Effector memory CD4-positive, alpha-beta T cell (primary cell): ENCODE data around the gene DRG1.
"Not testable (repeated sequence)": the region's sequence is repeated elsewhere in the genome, so short reads cannot be mapped to it uniquely, and the experiment has no call there.

Source experiments
- DNase-seq, 3 donors: peaks; one replicate each; pipeline ENCODE4 v3.0.0-alpha.2; 2020
- H3K27ac ChIP-seq: 2 replicates; pipeline ENCODE4 v1.7.0; 2013; ENCODE audit warnings: mild to moderate bottlenecking, low read length, moderate library complexity; ENCODE audit not compliant: insufficient read depth, poor library complexity, severe bottlenecking
- H3K27me3 ChIP-seq: replicated peaks from 2 replicates; pipeline ENCODE4 v1.7.0; 2013; ENCODE audit warnings: mild to moderate bottlenecking, low read length; ENCODE audit not compliant: insufficient read depth, control insufficient read depth, poor library complexity, severe bottlenecking
- H3K36me3 ChIP-seq: 2 replicates; pipeline ENCODE4 v1.7.0; 2013; ENCODE audit warnings: mild to moderate bottlenecking, low read length, moderate library complexity; ENCODE audit not compliant: control insufficient read depth, insufficient read depth
- H3K4me1 ChIP-seq: 2 replicates; pipeline ENCODE4 v1.7.0; 2013; ENCODE audit warnings: low read length, mild to moderate bottlenecking; ENCODE audit not compliant: control insufficient read depth, insufficient read depth, poor library complexity, severe bottlenecking
- H3K4me3 ChIP-seq: 2 replicates; pipeline ENCODE4 v1.7.0; 2013; ENCODE audit warnings: low read length, low read depth, mild to moderate bottlenecking; ENCODE audit not compliant: insufficient read depth, poor library complexity, severe bottlenecking
- H3K9me3 ChIP-seq: 2 replicates; pipeline ENCODE4 v1.7.0; 2013; ENCODE audit warnings: mild to moderate bottlenecking, low read length, moderate library complexity; ENCODE audit not compliant: control insufficient read depth

Gene DRG1

DNA sequence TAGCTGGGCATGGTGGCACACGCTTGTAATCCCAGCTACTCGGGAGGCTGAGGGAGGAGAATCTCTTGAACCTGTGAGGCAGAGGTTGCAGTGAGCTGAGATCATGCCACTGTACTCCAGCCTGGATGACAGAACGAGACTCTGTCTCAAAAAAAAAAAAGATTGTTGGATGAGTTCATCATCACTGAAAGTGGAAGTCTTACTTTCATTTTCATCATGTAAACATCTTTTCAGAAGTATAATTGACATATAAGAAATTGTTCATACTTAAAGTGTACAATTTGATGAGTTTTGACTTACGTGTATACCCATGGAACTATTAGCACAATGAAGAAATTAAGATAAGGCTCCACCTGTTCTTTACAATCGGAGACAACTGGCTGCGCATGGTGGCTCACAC lies 20.8 kb upstream of the DRG1 start:
- not testable (repeated sequence) for H3K27ac ChIP-seq, H3K4me3 ChIP-seq, DNase-seq, H3K27me3 ChIP-seq, H3K36me3 ChIP-seq, H3K4me1 ChIP-seq, H3K9me3 ChIP-seq

DNA sequence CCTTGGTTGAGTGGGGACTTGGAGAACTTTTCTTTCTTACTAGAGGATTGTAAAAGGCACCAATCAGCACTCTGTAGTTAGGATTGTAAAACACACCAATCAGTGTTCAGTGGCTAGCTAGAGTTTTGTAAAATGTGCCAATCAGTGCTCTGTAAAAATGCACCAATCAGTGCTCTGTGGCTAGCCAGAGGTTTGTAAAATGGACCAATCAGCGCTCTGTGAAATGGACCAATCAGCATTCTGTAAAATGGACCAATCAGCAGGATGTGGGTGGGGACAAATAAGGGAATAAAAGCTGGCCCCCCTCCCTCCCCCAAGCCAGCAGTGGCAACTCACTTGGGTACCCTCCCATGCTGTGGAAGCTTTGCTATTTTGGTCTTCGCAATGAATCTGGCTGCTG lies 5.5 kb upstream of the DRG1 start:
- no peak for DNase-seq

DNA sequence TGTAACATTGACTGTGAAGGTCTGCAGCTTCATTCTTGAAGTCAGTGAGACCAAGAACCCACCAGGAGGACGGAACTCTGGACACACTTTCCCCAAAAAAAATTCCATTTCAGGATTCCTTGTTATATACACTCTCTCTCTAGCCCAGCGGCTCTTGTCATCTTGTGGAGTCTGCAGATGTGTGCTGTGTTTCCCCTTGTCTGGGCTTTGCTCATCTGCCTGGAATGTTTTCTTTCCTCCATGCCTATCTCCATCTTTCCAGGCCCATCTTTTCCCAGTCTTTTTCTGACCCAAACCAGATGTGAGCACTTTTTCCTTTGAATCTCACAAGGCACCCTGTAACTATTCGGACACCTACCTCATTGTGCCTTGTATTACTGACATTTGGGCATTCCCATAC lies 5.1 kb upstream of the DRG1 start:
- Histone ChIP-seq H3K27me3 (no peaks in the 10 kb centered on the region), H3K4me1 (peaks cover 5% of the 10 kb centered on the region), H3K4me3 (no peak overlapping the region), H3K9me3 (no peaks in the 10 kb centered on the region), H3K36me3 (no peaks in the 10 kb centered on the region), H3K27ac (no peak overlapping the region)
- DNase-seq: no peak

More for the DNA sequence above, 5.5 kb upstream of the DRG1 start:
- H3K4me1 ChIP-seq: peaks cover 3% of the 10 kb centered on the region
- no peak overlapping the region for H3K4me3 ChIP-seq
- no peak overlapping the region for H3K27ac ChIP-seq
- no peaks in the 10 kb centered on the region for H3K27me3 ChIP-seq
- no peaks in the 10 kb centered on the region for H3K9me3 ChIP-seq
- H3K36me3 ChIP-seq: no peaks in the 10 kb centered on the region

DNA sequence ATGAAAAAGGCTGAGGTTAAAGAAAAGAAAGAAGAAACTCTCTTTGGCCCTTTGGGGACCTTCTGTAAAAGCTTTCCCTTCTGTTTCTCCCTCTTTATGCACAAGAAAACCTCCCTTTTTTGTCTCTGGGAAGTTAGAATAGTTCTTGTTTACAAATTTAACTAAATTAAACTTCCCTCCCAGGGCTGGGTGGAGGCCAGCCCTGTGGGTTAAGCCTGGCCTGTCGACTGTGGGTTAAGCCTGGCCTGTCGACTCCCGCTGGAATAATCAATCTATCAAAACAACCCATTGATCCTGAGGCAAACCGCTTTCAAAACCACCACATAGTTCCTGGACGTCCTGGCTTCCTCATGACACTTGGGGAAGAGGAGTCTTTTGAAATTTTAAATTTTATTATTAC lies 1.2 kb upstream of the DRG1 start:
- Histone ChIP-seq H3K27me3 (no peaks in the 10 kb centered on the region), H3K4me3 (no peak overlapping the region), H3K9me3 (no peaks in the 10 kb centered on the region), H3K27ac (no peak overlapping the region), H3K36me3 (peaks cover 7% of the 10 kb centered on the region), H3K4me1 (peaks cover 13% of the 10 kb centered on the region)
- no peak for DNase-seq

DNA sequence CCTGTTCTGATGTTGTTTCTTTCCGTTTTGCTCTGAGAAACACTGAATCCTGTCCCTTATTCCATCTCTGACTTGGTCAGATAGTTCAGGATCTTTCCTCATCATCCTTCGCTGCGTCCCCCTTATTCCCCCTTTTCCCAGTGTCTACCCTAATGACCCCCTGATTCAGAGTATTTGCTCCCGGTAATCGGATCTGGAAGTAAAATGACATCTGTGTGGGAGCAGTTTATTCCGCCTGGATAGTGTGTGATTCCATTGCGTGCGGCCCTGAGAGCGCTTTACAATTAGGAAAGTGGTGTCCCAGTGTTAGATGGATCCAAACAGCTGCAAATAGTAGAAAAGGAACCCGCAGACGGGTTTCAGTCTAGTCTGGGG lies 606 bp downstream of the DRG1 start:
- Histone ChIP-seq H3K9me3 (no peaks in the 10 kb centered on the region), H3K36me3 (peaks cover 11% of the 10 kb centered on the region), H3K27ac (peak overlapping the region; percentile 85), H3K27me3 (no peaks in the 10 kb centered on the region), H3K4me3 (peak overlapping the region; percentile 88), H3K4me1 (peaks cover 13% of the 10 kb centered on the region)
- DNase-seq: no peak

DNA sequence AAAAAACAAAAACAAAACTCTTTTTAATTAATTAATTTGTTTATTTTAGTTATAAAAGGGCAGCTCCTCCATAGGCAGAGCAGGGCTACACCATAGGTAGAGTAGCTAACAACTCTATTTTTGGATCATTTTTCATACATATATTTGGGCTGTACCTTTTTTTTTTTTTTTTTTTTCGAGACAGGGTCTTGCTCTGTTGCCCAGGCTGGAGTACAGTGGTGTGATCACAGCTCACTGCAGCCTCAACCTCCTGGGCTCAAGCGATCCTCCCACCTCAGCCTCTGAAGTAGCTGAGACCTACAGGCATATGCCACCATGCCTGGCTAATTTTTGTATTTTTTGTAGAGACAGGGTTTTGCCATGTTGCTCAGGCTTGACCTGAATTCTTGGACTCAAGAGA lies 2.9 kb downstream of the DRG1 start:
- peaks cover 13% of the 10 kb centered on the region for H3K4me1 ChIP-seq
- H3K36me3 ChIP-seq: peaks cover 21% of the 10 kb centered on the region
- not testable (repeated sequence) for DNase-seq, H3K27me3 ChIP-seq, H3K4me3 ChIP-seq, H3K9me3 ChIP-seq, H3K27ac ChIP-seq

DNA sequence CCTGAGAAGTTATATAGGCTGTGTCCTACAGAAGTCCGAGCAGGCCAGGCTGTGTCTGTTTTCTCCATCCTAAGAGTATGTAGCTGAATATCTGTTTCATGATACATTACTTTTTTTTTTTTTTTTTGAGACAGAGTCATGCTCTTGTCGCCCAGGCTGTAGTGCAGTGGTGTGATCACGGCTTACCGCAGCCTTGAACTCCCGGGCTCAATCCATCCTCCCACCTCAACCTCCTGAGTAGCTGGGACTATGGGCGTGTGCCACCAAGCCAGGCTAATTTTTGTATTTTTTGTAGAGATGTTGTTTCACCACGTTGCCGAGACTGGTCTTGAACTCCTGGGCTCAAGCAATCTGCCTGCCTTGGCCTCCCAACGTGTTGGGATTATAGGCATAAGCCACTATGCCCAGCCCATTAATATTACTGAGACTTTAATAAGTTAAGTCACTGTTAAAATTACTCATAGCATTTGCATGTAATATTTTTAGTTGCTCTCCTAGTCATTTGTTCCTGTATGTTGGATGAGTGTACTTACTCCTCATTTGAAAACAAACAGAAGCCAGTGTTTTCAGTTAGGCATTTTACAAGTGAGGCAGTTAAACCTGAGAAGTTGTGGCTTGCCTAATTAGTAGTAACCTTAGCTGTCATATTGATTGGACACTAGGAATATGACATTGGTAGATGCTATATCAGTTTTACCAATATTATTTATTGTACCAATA lies 26.1 kb downstream of the DRG1 start:
- Histone ChIP-seq H3K27me3 (no peaks in the 10 kb centered on the region), H3K4me3 (no peak overlapping the region), H3K36me3 (peaks cover 66% of the 10 kb centered on the region), H3K27ac (no peak overlapping the region), H3K4me1 (no peaks in the 10 kb centered on the region), H3K9me3 (no peaks in the 10 kb centered on the region)
- no peak for DNase-seq

DNA sequence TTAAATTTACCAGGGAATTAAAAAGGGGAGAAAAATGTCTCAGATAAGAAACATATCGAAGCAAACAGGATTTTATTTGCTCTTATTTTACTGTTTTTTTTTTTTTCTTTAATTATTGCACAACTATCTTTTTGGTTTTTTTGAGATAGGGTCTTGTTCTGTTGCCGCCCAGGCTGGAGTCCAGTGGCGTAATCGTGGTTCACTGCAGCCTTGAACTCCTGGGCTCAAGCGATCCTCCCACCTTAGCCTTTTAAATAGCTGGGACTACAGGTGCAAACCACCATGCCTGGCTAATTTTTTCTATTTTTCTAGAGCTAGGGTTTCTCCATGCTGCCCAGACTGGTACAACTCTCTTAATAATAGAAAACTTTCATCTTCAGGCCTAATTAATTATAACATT lies 32.5 kb downstream of the DRG1 start:
- Histone ChIP-seq H3K9me3 (no peaks in the 10 kb centered on the region), H3K36me3 (peaks cover 68% of the 10 kb centered on the region), H3K4me3 (no peak overlapping the region), H3K27ac (no peak overlapping the region), H3K27me3 (no peaks in the 10 kb centered on the region), H3K4me1 (no peaks in the 10 kb centered on the region)
- DNase-seq: no peak

DNA sequence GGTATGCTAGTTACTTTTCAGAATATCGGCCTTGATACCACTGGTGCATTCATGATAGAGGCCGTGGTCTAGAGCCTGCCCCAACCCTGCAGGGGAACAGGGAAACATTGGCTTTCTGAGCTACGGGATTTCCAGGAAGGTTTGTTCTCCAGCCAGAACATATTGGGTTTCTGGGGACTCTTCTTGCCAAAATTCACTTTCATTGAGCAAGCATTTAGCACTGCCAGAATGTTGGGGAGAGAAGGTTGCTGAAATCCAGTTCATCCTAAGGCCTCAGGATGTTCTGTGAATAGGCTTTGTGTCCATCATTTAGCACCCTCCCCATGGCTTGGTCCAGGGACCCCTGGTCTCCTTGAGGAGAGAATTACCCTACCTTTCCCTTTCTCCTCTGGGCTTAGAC lies 36.7 kb downstream of the DRG1 start:
- Histone ChIP-seq H3K27ac (no peak overlapping the region), H3K27me3 (no peaks in the 10 kb centered on the region), H3K4me1 (no peaks in the 10 kb centered on the region), H3K4me3 (no peak overlapping the region), H3K9me3 (no peaks in the 10 kb centered on the region), H3K36me3 (peaks cover 87% of the 10 kb centered on the region)
- no peak for DNase-seq

DNA sequence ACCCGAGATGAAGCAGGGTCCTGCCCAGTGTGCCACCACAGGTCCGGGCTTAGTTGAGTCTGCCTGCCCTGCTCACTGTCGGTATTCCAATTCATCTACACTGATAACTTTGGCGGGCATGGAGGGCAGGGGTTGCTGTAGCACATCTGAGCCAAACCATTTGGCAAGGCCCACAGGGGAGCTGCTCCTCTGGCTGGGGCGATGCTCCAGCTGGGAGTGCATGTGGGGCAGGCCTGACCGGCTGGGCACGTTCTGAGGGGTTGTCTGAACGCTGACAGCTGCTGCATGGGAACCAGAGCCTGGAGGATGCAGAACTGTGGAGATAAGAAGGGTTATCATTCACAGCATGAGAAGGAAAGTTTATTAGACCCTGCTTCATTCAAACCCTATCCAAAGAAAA lies 40.4 kb downstream of the DRG1 start:
- no peak for DNase-seq
- no peak overlapping the region for H3K4me3 ChIP-seq
- H3K9me3 ChIP-seq: no peaks in the 10 kb centered on the region
- no peak overlapping the region for H3K27ac ChIP-seq
- H3K36me3 ChIP-seq: peaks cover 92% of the 10 kb centered on the region
- H3K27me3 ChIP-seq: no peaks in the 10 kb centered on the region
- H3K4me1 ChIP-seq: no peaks in the 10 kb centered on the region
